B cell (primary cell): ENCODE data around the gene CD58.

Experiments used
- EZH2 ChIP-seq: IDR thresholded peaks from 2 replicates; pipeline ENCODE4 v1.6.1; 2012; ENCODE audit warnings: borderline replicate concordance, low read depth, mild to moderate bottlenecking, moderate library complexity, low read length; ENCODE audit not compliant: insufficient read depth, poor library complexity, severe bottlenecking
- TF ChIP-seq, protein P1 (sequence below): fragments of 200-600 bp; IDR thresholded peaks from one replicate; pipeline ENCODE4 v1.8.0; 2022; ENCODE audit warnings: antibody characterized with exemption, mild to moderate bottlenecking

DNA sequence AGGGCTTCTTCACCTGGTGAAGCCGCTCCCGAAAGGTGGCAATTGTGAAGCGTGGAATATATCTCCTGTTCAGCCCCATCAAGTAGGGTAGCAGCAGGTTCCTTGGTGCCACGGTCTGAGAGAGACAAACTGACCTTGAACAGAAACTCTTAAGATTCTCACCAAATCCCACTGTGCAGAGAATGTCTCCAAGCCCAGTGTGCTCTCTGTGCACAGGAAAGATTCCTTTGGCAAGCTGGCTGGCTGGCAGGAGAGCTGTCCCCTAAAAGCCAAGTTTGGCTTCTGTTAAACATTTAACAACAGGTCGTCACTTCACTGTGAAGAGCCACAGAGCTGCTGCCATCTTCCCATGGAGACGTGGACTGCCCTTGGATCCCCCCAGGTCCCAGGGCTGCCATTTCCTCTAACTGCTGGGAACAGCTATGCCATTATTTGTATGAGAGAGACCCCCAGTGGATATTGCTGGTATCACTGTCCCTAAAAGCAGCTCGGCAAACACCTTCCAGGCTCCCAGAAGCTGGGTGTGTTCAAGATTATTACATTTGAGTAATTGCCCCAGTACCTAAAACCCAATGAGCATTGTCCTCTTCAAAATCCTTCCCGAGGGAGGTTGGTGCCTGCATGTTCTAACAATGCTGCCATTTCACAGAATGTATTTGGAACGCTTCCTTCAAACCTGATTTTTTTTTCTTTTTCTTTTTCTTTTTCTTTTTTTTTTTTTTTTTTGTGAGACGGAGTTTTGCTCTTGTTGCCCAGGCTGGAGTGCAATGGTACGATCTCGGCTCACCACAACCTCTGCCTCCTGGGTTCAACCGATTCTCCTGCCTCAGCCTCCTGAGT is 71.8 kb downstream of the CD58 start:
- TF ChIP-seq, protein P1, sequence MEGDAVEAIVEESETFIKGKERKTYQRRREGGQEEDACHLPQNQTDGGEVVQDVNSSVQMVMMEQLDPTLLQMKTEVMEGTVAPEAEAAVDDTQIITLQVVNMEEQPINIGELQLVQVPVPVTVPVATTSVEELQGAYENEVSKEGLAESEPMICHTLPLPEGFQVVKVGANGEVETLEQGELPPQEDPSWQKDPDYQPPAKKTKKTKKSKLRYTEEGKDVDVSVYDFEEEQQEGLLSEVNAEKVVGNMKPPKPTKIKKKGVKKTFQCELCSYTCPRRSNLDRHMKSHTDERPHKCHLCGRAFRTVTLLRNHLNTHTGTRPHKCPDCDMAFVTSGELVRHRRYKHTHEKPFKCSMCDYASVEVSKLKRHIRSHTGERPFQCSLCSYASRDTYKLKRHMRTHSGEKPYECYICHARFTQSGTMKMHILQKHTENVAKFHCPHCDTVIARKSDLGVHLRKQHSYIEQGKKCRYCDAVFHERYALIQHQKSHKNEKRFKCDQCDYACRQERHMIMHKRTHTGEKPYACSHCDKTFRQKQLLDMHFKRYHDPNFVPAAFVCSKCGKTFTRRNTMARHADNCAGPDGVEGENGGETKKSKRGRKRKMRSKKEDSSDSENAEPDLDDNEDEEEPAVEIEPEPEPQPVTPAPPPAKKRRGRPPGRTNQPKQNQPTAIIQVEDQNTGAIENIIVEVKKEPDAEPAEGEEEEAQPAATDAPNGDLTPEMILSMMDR, result peak; percentile 80
- TF ChIP-seq EZH2, result no peak
